ENCODE measurements around the gene FAT1.
A peak's percentile ranks its signal among the peaks of the same experiment; 100 is the strongest.

Gene FAT1

DNA sequence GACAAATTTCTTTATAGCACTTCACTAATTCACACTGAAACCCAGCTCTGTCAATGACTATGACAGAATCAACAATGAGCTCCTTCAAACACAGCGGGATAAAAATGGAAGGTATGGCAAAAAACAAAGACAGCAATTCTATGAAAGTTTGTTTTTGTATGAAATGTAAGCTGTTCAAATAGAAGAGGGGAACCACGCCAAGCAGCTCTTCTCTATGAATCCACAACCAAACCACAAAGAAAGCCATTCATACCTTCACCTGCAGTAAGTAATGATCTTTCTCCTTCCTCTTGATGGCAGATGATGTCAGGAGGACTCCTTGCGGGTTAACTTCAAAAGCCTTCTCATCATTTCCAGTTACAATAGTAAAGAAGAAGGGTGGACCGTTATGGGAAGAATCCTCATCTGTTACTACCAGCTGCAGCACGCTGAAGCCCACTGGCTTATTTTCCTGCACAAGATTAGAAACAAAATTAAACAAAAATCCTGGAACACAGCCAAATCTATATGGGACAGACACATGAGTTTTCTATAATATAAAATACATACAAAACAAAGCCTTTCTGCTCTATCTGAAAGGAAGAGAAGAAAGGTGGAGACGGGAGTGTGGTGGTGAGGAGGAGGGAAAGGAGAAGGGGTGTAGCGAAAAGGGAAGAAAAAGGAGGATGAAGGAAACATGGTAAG, 119.4 kb downstream of the FAT1 start:
- no peak for DNase-seq

DNA sequence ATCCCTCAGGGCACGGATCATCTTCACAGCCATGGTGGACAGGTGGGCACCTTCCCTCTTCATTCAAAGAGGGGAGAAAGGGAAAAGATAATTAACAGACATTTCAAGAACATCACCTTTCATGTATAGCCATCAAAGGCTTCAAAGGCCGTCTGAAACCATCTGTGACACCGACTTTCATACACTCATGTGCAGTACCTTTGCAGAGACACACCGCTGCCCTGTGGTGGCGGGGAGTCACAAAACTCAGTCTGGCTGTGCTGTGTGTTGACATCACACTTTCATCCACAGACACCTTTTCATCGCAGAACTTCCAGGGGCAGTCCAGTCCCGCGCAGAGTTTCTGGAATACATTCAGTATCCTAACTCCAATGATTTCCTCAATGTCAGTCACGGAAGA, 120.7 kb downstream of the FAT1 start:
- DNase-seq: no peak

DNA sequence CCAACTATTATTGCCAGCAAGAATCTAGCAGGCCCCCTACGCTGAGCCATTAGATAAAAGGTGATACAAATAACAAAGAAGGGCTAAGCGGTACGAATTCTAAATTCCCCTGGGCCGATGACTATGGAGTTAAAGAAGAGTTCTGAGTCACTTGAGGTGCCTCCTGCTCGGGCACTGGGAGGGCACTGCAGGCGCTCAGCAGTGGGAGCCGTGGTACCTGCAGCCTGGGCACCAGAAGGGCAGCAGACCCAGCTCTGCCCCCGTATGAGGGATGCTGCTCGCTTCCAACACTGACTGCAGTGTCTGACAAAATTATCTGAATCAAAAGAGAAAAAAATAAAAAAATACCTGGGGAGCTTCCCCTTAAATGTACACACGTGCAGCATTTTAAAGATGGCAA, 124.2 kb downstream of the FAT1 start:
- DNase-seq: no peak

DNA sequence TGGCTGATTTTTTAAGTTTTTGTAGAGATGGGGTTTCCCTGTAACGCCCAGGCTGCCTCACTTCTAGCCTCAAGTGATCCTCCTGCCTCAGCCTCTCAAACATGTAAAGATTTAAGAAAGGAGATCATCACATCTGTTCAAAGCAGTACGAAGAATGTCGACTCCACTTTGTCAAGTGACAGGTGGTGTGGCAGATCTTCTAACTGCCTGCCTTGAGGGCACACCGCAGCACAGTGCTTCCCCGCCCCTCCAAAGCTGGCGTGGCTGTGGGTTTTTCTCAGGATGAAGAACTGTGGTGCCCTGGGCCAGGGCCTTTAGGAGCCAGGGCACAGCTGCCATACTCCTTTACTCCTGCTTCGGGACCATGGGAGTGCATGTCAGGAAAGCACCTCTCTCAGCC, 125.0 kb downstream of the FAT1 start:
- no peak for DNase-seq

DNA sequence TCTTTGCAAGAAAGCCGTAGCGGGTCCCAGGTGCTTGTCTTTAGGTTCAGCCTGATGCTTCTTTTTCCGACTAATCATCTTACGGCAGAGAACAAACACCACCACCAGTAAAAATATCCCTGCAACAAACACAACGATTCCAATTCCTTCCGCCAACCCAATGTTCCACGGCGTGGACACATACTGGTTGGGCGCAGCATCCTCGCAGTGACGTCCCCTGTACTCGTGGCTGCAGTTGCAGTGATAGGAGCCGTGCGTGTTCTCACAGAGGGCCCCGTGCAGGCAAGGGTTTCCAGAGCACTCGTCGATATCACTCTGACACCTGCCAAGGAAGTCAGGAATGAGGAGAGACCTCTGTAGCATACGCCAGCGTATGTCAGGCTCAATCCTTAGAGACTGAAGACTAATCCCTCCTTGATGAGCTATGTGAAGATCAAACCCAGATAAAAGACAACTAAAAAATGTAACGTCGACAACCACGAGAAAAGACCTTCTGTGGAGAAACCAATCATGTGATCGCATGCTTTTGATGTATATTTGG, 126.7 kb downstream of the FAT1 start:
- DNase-seq: no peak

DNA sequence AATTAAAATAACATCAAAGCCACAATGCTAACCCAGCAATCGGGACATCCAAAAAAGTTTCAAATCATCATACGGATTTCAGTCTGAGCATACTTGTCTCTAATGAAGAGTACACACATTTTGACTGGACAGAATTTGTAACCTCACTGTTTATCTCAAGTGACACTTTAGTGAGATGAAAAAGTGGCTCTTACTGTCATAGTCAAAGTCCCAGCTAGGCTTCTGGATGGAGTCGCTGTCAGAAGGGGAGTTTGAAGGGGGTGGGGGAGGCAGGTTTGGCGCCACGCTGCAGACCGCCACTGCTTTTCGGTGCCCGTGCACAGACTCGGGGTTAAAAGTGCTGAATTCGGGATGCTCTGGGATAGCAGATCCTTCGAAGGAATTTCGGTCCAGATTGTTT, 127.3 kb downstream of the FAT1 start:
- DNase-seq: no peak

DNA sequence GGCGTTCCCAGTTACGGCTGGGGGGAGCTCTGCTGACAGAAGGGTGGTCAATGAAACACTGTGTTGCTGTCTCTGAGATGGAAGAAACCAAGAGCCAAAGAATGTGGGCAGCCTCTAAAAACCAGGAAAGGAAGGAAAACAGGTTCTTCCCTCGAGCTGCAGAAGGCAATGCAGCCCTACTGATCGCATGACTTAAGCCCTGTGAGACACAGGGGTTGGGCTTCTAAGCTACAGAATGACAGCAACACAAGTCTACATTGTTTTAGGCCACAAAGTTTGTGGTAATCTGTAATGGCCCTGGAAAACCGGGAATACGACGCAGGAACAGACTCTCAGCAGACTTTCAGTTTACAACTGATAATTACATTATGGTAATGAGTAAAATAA, 130.1 kb downstream of the FAT1 start:
- no peak for DNase-seq

DNA sequence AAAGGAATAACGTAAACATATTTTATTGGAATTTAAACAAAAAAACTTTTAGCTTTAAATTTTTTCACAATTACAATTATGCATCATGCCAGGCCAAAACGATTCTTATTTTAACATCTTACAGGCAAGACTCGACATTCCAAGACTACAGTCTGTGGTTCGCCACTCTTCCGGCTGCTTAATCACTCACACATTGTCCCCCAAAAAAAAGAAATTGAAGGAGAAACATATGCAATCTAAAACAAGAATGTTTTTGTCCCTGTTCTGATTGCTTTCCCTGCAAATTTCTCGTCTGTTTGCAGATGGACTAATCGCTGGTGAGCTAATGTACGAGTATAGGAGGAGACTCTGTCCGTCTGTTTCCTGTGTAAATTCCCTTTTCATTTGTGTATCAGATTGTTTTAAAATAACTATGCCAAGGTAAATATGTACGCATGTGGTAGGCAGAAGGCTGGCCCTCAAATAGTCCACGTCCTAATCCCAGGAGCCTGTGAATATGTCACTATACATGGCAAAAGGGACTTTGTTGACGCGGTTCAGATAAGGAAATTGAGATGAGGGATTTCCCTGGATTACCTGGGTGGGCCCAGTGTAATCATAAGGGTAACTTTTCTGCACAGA, 130.6 kb downstream of the FAT1 start:
- DNase-seq: no peak

DNA sequence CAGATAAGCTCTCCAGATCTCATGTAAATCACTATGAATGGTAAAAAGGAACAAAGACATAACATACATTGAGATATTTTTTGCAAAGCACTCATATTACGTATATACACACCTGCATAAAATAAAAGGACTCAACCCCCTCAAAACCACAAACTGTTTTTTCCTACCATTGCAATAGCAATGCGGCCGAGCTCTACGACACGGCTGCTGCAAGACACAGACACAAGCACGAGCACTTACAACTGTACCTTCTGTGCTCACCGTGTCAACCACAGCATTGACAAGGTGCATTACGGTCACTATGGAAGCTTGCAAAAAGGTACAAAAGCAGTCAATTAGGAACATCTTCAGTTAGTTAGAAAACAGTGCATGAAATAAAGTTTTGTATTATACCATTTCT, 131.2 kb downstream of the FAT1 start:
- DNase-seq: no peak

DNA sequence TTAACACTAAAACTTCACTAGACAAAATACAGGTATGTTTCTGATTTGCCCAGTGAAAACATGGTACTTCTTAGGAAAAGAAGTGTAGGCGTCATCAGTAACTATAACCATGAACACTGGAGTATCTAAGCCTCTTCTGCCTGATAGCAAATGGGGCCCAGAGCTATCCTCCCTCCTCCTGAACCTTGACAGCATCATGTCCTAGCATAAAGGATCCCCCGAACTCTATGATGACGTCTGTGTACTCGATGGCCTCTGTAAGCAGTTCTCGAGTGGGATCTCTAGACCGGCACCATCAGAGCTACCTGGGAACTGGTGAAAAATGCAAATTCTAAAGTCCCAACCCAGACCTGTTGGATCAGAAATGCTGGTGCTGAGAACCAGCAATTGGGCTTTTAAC, 132.0 kb downstream of the FAT1 start:
- DNase-seq: no peak

DNA sequence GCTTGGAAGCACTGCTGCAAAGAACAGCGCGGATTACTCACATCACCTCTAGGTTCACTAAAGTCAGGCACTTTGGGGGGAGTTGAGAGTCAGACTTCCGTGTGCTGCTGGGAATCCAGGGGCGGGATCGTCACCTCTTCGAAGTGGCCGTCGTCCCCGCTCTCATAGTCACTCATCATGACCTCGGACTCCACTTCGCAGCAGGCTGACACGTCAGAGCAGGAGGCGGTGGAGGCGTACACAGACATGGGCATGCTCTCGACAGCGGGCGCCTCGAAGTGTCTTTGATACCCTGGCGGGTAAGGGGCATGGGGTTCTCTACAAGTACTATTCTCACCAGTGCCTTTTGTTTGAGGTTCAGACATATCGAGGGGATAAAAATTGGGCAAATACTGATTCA, 135.2 kb downstream of the FAT1 start:
- no peak for DNase-seq

DNA sequence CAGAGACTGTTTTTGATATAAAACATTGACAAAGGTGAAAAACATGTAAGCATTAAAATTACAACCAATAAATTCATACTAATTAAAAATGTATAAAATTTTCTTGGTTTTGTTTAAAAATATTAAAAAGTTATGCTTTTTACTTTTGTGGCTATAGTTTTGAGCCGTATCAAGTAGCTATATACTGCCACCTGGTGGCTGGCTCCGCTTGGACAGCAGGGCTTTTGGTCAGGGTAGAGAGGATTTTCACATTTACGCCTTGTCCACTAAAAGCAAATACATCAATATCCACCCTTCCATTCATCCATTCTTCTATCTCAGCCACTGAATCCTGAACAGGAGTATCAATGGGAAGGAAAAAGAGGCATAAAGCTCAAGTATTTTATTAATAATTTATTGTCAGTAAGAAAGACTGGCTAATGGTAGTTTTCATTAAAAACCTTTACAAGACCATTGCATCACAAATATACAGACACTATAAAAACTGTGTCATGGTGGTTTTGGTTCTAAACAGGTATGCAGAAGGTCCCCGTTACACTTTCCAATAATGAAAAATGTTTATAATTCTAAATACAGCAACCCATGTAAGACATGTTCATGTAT, 136.1 kb downstream of the FAT1 start:
- peak; percentile 28 to 49 for DNase-seq

DNA sequence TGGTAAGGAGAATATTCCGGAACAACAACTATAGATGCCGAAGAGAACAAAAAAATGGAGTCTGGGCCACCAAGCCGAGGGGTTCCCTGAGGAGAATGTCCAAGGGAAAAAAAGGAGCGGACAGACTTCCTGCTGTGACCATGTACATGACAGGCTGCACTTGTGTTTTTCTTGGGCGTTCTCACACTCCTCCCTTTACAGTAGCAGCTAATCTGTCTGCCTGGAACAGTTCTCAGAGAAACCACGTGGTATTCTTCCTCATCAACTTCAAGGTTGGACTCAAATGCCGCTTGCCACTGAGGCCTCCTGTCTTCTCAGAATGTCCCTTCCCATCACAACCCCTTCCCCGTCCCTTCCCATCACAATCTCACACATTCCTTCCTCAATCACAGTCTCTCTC, 137.5 kb downstream of the FAT1 start:
- DNase-seq: no peak

DNA sequence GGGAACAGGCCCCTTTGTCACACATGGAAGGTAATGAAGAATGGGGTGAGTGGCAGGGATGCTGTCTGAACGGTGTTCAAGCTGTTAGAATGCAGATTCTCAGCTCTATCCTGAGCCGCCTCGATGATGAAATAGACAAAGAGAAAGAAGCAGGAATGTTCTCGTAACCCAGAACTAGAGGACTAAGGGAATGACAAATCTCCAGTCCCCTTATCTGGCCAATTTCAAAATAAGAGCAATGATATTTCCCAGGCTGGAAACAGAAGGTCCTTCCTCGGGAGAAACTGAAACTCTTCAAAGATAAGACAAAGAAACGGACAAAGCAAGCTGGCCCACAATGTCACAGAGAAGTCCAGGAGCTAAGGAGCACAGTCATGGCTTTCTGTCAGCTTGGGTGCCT, 138.7 kb downstream of the FAT1 start:
- no peak for DNase-seq

DNA sequence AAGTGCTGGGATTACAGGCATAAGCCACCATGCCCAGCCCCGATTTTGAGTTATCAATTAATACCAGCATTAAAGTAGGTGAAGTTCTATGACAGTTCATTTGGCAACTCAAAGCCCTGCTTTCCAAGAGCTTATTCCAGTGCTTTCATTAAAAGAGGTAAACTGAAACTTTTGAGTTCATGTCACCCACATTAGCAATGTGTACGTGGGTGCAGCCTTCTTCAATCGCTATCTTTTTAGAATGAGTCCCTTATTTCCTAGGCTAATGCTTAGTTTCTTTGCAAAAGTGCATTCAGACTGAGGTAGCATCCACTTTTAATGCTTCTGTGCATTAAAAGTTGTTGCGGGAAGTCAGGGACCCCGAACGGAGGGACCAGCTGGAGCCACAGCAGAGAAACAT, 142.2 kb downstream of the FAT1 start:
- DNase-seq: no peak

DNA sequence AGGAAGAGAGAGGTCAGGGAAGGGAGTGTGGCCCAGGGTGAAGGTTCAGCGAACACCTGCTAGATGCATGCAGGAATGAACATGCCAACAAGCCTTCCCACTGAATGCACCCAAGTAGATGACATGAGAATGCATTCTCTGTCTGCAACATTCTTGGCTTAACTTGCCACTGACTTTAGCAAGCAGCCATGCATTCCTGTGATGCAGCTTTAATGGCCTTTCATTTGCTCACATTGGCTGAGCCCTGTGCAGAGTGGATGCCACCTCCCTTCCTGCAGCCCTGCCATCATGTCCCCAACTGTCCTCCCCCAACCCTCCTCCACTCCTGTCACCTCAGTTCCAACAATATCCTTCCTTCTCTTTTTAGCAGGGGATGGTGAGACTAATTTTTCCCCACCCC, 143.0 kb downstream of the FAT1 start:
- no peak for DNase-seq

DNA sequence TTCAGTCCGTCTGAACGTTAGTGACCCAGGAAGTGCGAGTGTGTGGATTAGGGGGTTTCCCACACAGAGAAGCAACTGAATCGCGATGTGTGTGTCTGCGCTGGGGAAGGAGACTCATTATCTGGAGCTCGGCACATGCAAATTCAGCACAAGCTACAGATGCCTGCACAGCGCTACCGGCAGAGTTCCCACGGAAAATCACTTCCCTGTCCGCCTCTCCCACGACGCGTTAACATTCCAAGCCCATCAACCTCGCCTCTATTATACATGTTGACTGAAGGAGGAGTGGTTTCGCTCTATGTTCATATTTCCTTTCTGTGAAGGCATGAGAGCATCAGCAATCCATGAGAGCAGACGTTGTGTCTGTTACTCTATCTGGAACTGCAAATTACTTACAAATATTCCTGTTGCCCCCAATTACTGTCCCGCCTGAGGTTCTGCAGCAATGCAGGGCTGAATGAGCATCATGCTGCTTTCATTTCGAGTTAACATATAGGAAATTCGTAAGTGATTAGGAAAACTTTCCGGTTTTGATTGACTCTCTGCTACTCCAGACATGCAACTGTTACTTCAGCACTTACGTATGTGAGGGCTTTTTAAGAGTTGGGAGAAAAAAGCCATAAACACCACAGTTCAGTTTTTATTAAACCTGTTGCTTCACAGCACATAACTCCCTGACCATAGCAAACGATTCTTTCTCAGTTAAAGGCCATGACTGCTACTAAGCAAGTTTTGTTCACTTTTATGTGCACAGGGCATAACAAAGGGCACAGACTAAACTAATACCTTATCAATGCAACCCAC, 153.3 kb downstream of the FAT1 start:
- DNase-seq: no peak

DNA sequence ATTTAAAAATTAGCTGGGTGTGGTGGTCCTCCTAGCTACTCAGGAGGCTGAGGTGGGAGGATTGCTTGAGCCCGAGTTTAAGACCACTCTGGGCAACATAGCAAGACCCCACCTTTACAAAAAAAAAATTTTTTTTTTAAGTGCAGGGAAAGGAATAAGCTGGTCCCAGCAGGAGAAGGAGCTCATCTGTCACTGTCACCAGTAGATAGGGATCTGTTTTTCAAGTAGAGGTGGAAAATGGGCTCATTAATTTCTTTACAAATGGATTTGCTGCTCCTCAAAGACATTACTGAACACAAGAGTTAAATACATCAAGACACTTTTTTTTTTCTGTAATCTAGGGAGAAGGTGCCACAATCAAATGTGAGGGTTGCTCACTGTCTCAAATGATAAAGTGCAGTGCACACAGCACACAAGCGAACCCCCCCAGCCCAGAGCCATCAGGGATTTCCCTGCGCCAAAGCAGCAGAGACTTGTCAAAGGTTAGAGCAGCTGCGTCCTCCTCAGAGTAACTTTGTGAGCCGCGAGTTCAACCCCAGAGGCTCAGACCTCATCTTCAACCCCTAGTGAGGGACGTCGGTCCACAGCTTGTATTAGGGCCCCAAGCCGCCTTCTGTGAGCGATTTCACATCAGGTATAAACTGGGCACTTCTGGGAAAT, 154.0 kb downstream of the FAT1 start:
- no peak for DNase-seq

DNA sequence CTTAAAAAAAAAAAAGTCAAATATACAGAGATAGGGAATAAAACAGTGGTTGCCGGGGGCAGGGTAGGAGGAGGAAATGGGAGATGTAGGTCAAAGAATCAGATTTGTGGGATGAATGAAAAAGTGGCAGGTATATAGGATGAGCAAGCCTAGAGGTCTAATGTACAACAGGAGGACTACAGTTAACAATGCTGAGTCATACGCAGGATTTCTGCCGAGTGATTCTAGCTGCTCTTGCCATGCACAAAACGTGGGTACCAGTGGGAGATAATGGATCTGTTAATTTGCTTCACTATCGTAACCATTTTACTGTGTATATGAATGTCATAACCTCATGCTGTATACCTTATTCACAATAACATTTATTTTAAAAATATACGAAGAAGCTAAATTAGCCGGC, 157.6 kb downstream of the FAT1 start:
- DNase-seq: no peak

DNA sequence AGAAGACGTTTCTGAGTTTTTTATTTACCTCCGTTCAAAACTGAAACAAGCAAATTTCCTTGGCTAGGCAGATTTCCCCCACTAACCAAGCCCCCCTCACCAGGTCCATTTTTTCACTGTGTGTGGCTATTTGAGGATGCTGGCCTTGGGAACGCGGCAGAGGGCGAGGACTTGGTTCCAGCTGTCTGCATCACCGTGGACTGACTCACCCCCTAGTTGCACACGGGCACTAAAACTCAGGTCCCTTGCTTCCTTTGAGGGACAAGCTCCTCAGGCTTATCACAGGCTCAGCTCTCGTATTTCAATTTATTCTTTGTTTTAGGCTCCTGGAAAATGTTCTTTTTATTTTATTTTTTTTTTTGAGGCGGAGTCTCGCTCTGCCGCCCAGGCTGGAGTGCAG, 159.9 kb downstream of the FAT1 start:
- no peak for DNase-seq

DNA sequence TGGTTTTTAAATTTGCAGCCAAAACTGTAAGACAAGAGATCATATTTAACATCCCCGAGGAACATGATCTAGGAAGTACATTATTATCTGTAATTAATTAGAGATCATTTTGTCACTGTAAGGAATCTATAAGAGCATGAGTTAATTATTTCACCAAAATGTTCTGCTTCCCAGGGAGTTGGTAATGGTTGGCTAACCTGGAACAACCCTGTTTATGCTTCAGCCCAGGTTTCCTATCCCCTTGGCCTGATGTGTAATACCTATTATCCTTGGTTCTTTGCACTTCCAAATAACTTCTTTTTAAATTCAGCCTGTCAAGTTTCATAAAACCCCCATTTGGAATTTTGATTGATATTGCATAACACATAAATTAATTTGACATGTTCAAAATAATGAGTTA, 161.9 kb downstream of the FAT1 start:
- DNase-seq: no peak

DNA sequence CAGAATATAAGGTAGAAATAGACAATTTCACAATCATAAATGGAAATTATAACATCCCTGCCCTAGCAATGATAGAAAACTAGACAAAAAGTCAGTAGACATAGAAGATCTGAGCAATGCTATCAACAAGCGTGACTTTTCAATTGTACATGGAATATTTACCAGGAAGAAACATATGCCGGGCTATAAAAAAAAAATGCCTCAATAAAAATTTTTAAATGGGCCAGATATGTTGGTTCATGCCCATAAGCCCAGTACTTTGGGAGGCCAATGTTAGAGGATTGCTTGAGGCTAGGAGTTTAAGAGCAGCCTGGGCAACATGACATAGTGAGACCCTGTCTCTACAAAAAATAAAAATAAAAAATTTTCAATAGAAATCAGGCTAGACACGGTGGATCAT, 163.0 kb downstream of the FAT1 start:
- DNase-seq: no peak

DNA sequence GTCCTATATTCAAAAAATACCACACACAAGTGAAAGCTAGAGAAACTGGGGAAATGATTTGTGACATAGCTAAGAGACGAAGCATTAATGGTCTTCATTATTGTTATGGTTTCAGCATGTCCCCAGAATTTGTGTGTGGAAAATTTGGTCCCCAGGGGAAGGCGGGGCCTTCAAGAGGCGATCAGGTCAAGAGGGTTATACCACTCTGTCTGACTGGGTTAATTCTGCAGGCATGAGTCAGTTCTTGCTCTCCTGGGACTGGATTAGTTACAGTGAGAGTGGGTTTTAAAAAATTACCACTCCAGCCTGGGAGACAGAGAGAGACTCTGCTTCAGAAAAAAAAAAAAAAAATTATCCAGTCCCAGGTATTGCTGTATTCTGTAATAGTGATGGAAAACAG, 166.2 kb downstream of the FAT1 start:
- DNase-seq: no peak

Measured in activated CD4-positive, alpha-beta T cell treated with anti-CD3 and anti-CD28 coated beads for 4 hours (primary cell).